PC-9 (cell line): ENCODE results near the gene KLC3. TPM values are rescaled to one million over a fixed set of nuclear protein-coding genes. Genes with fewer than 3 reads are reported as not detected.

ENCODE experiments used
- BruUV-seq: library from RNA; stranded (reverse); fragments of 400-500 nt; replicated peaks from 2 replicates; lab custom pipeline; 2021; lab: Mats Ljungman, UMichigan
- CTCF ChIA-PET: fragments of 300-600 bp; sonication (Branson Sonifier 250); formaldehyde crosslinking; loops from one replicate; lab custom pipeline; 2022; ENCODE audit warnings: antibody characterized with exemption; lab: Charles Lee
- POLR2A ChIA-PET: fragments of 300-600 bp; sonication (Branson Sonifier 250); formaldehyde crosslinking; loops from one replicate; lab custom pipeline; 2022; ENCODE audit warnings: antibody characterized with exemption; ENCODE audit not compliant: unreplicated experiment; lab: Charles Lee
- DNase-seq, 2 experiments: peaks; one replicate each; pipeline versions ENCODE4 v3.0.0 to v3.0.0-alpha.2; 2015 to 2022; ENCODE audit warnings: mixed read lengths in 1 of 2
- H2AFZ ChIP-seq: fragments of 200-600 bp; sonication (generic); 2 replicates; pipeline ENCODE4 v1.8.1; 2017; ENCODE audit warnings: antibody characterized with exemption
- H3F3A ChIP-seq: fragments of 200-600 bp; sonication (generic); 2 replicates; pipeline ENCODE4 v1.8.1; 2017; ENCODE audit warnings: antibody characterized with exemption, mild to moderate bottlenecking, low read depth; ENCODE audit not compliant: insufficient read depth
- H3K27ac ChIP-seq: fragments of 200-600 bp; sonication (generic); 2 replicates; pipeline ENCODE4 v1.6.1; 2016; ENCODE audit warnings: mixed run types
- H3K27me3 ChIP-seq: fragments of 200-600 bp; sonication (generic); 2 replicates; pipeline ENCODE4 v1.6.1; 2016; ENCODE audit warnings: low read depth, mixed run types; ENCODE audit not compliant: insufficient read depth
- H3K36me3 ChIP-seq: fragments of 200-600 bp; sonication (generic); 2 replicates; pipeline ENCODE4 v1.6.1; 2016; ENCODE audit warnings: low read depth, mixed run types
- H3K4me1 ChIP-seq: fragments of 200-600 bp; sonication (generic); replicated peaks from 2 replicates; pipeline ENCODE4 v1.6.1; 2016; ENCODE audit warnings: mixed run types; ENCODE audit not compliant: insufficient read depth
- H3K4me2 ChIP-seq: fragments of 200-600 bp; sonication (generic); 2 replicates; pipeline ENCODE4 v1.6.1; 2017; ENCODE audit warnings: mixed run types
- H3K4me3 ChIP-seq: fragments of 200-600 bp; sonication (generic); 2 replicates; pipeline ENCODE4 v1.6.1; 2016; ENCODE audit warnings: mixed run types
- H3K79me2 ChIP-seq: fragments of 200-600 bp; sonication (generic); 2 replicates; pipeline ENCODE4 v1.6.1; 2017; ENCODE audit warnings: low read depth, mixed run types
- H3K9me2 ChIP-seq: fragments of 200-600 bp; sonication (generic); 2 replicates; pipeline ENCODE4 v1.8.1; 2017; ENCODE audit warnings: mild to moderate bottlenecking; ENCODE audit not compliant: insufficient read depth
- H3K9me3 ChIP-seq: fragments of 200-600 bp; sonication (generic); 2 replicates; pipeline ENCODE4 v1.8.1; 2016; ENCODE audit warnings: low read depth; ENCODE audit not compliant: insufficient read depth
- H4K20me1 ChIP-seq: fragments of 200-600 bp; sonication (generic); 2 replicates; pipeline ENCODE4 v1.8.1; 2017; ENCODE audit not compliant: insufficient read depth
- EZH2 ChIP-seq: fragments of 200-600 bp; sonication (generic); IDR thresholded peaks from 2 replicates; pipeline ENCODE4 v1.8.0; 2017; ENCODE audit warnings: antibody characterized with exemption, low read depth
- intact Hi-C: fragments of 100-400 bp; cut with micrococcal nuclease; formaldehyde crosslinking; loops from one replicate; pipeline ENCODE4 v1.10.0; 2022; ENCODE audit not compliant: unreplicated experiment
- total RNA-seq: library from RNA; stranded (reverse); gene quantifications from 2 replicates; pipeline ENCODE4 v1.2.3, GENCODE V29; 2021
- TF ChIP-seq, protein P1 (sequence below): fragments of 200-600 bp; sonication (generic); conservative IDR thresholded peaks from 2 replicates; pipeline ENCODE4 v1.6.1; 2017; ENCODE audit warnings: mixed run types, antibody characterized with exemption, mild to moderate bottlenecking, moderate library complexity

Gene KLC3
- total RNA-seq, 1 experiment from 2014 or later, result 20.6 TPM

DNA sequence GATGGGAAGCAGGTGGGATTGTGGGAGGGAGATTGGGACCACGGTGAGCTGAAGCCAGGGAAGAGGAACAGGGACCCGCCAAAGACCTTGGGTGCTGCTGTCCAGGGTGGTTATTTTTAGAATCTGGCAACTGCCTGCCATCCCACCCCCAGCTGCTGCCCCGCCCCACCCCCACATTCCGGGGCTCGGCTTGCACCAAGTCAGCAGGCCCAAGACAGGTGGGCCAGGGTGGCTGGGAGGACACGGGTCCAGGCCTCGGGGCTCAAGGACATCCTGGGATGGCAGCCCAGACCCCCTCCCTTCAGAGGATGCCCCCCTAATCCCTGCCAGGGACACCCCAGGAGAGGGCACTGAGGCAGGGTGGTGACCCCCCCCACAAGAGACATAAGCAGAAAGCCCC, 18.7 kb upstream of the KLC3 start:
- Histone ChIP-seq H3K9me3 (no peaks in the 10 kb centered on the region), H3F3A (peaks cover 9% of the 10 kb centered on the region; the same call in 1 of the 2 replicates), H3K4me1 (no peaks in the 10 kb centered on the region; the same call in 1 of the 2 replicates), H3K4me3 (no peak overlapping the region), H3K9me2 (no peaks in the 10 kb centered on the region), H3K4me2 (no peak overlapping the region), H3K36me3 (no peaks in the 10 kb centered on the region), H2AFZ (no peak overlapping the region), H3K27ac (no peak overlapping the region), H3K79me2 (no peaks in the 10 kb centered on the region), H3K27me3 (peaks cover 3% of the 10 kb centered on the region; the same call in 1 of the 2 replicates), H4K20me1 (no peaks in the 10 kb centered on the region)
- CTCF ChIA-PET, result no interaction called here
- TF ChIP-seq, protein P1, sequence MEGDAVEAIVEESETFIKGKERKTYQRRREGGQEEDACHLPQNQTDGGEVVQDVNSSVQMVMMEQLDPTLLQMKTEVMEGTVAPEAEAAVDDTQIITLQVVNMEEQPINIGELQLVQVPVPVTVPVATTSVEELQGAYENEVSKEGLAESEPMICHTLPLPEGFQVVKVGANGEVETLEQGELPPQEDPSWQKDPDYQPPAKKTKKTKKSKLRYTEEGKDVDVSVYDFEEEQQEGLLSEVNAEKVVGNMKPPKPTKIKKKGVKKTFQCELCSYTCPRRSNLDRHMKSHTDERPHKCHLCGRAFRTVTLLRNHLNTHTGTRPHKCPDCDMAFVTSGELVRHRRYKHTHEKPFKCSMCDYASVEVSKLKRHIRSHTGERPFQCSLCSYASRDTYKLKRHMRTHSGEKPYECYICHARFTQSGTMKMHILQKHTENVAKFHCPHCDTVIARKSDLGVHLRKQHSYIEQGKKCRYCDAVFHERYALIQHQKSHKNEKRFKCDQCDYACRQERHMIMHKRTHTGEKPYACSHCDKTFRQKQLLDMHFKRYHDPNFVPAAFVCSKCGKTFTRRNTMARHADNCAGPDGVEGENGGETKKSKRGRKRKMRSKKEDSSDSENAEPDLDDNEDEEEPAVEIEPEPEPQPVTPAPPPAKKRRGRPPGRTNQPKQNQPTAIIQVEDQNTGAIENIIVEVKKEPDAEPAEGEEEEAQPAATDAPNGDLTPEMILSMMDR, result no peak
- no peak for TF ChIP-seq EZH2
- no TSS peak for BruUV-seq
- DNase-seq, result no peak
- POLR2A ChIA-PET, result no interaction called here
- intact Hi-C loops, result no loop called here

GRCh38 chr19:45322311-45322710, 18.2 kb upstream of the KLC3 start:
- ChIA-PET CTCF (no interaction called here), POLR2A (no interaction called here)
- no peak for TF ChIP-seq EZH2
- Histone ChIP-seq H3K4me1 (no peaks in the 10 kb centered on the region; the same call in 1 of the 2 replicates), H4K20me1 (no peaks in the 10 kb centered on the region), H3K27ac (no peak overlapping the region), H3K4me3 (no peak overlapping the region), H2AFZ (no peak overlapping the region), H3K27me3 (peaks cover 3% of the 10 kb centered on the region; the same call in 1 of the 2 replicates), H3K4me2 (no peak overlapping the region), H3K9me3 (no peaks in the 10 kb centered on the region), H3K36me3 (no peaks in the 10 kb centered on the region), H3K9me2 (no peaks in the 10 kb centered on the region), H3K79me2 (no peaks in the 10 kb centered on the region), H3F3A (peaks cover 13% of the 10 kb centered on the region; the same call in 1 of the 2 replicates)
- no TSS peak for BruUV-seq
- no peak for DNase-seq
- intact Hi-C loops, result no loop called here

GRCh38 chr19:45322744-45323281, 17.7 kb upstream of the KLC3 start, which contains the start of gene CKM:
TSS of gene CKM (minus strand) at chr19:45322875. CDS start at chr19:45319713, 3,162 bp downstream.
- ChIA-PET POLR2A (no interaction called here), CTCF (no interaction called here)
- no TSS peak for BruUV-seq
- no peaks in the 10 kb centered on the region; the same call in 1 of the 2 replicates for H3K27me3 ChIP-seq
- H3K79me2 ChIP-seq, result no peaks in the 10 kb centered on the region
- peaks cover 15% of the 10 kb centered on the region; the same call in 1 of the 2 replicates for H3F3A ChIP-seq
- H4K20me1 ChIP-seq, result no peaks in the 10 kb centered on the region
- no peak within 1 kb of the TSS for H2AFZ ChIP-seq
- H3K27ac ChIP-seq, result no peak within 1 kb of the TSS
- DNase-seq, result no peak
- intact Hi-C loops, result no loop called here
- H3K9me3 ChIP-seq, result no peaks in the 10 kb centered on the region
- no peak within 1 kb of the TSS for H3K4me2 ChIP-seq
- no peak within 1 kb of the TSS for H3K4me3 ChIP-seq
- H3K4me1 ChIP-seq, result no peaks in the 10 kb centered on the region; the same call in 1 of the 2 replicates
- TF ChIP-seq EZH2, result no peak
- TF ChIP-seq, protein P1, result no peak
- H3K9me2 ChIP-seq, result no peaks in the 10 kb centered on the region
- no peaks in the 10 kb centered on the region for H3K36me3 ChIP-seq
